Calu3 (cell line): ENCODE results near the gene BRD9. TPM values are rescaled to one million over a fixed set of nuclear protein-coding genes. Genes with fewer than 3 reads are reported as not detected.

Experiments used
- BruUV-seq: library from RNA; stranded (reverse); fragments of 400-500 nt; replicated peaks from 2 replicates; lab custom pipeline; 2021; lab: Mats Ljungman, UMichigan
- CTCF ChIA-PET: fragments of 300-600 bp; sonication (Branson Sonifier 250); formaldehyde crosslinking; loops from one replicate; lab custom pipeline; 2022; ENCODE audit warnings: antibody characterized with exemption; lab: Charles Lee
- DNase-seq: peaks from one replicate; pipeline ENCODE4 v3.0.0; 2022
- H3K27ac Mint-ChIP-seq: one replicate; pipeline ENCODE4 v1.8.0; 2022; ENCODE audit warnings: mixed read lengths; ENCODE audit not compliant: unreplicated experiment
- H3K27me3 Mint-ChIP-seq: one replicate; pipeline ENCODE4 v1.8.0; 2022; ENCODE audit warnings: mixed read lengths; ENCODE audit not compliant: unreplicated experiment
- H3K36me3 Mint-ChIP-seq: one replicate; pipeline ENCODE4 v1.8.0; 2022; ENCODE audit warnings: mild to moderate bottlenecking, moderate library complexity, mixed read lengths; ENCODE audit not compliant: insufficient read depth, unreplicated experiment
- H3K4me1 Mint-ChIP-seq: one replicate; pipeline ENCODE4 v1.8.0; 2022; ENCODE audit warnings: mild to moderate bottlenecking, low read depth, mixed read lengths; ENCODE audit not compliant: unreplicated experiment
- H3K4me3 Mint-ChIP-seq: one replicate; pipeline ENCODE4 v1.8.0; 2022; ENCODE audit warnings: mild to moderate bottlenecking, low read depth, moderate library complexity, mixed read lengths; ENCODE audit not compliant: unreplicated experiment
- H3K9me3 Mint-ChIP-seq: one replicate; pipeline ENCODE4 v1.8.0; 2022; ENCODE audit warnings: low read depth, mixed read lengths; ENCODE audit not compliant: unreplicated experiment
- intact Hi-C: fragments of 100-400 bp; cut with micrococcal nuclease; formaldehyde crosslinking; loops from one replicate; pipeline ENCODE4 v1.10.0; 2022; ENCODE audit not compliant: unreplicated experiment
- total RNA-seq: library from RNA; stranded (reverse); gene quantifications from 2 replicates; pipeline ENCODE4 v1.2.3, GENCODE V29; 2022
- TF ChIP-seq, protein P1 (sequence below): fragments of 200-600 bp; IDR thresholded peaks from one replicate; pipeline ENCODE4 v1.8.0; 2022; ENCODE audit warnings: antibody characterized with exemption; ENCODE audit not compliant: unreplicated experiment

The BRD9 gene
- total RNA-seq, 1 experiment from 2014 or later, result 64.1 TPM

- no peaks in the 10 kb centered on the region for H3K4me1 Mint-ChIP-seq
- H3K36me3 Mint-ChIP-seq, result peaks cover 16% of the 10 kb centered on the region
- intact Hi-C loops, result no loop called here
- H3K27me3 Mint-ChIP-seq, result peaks cover 8% of the 10 kb centered on the region
- no TSS peak for BruUV-seq
- CTCF ChIA-PET, result no interaction called here
- DNase-seq, result no peak
- H3K9me3 Mint-ChIP-seq, result no peaks in the 10 kb centered on the region
- H3K4me3 Mint-ChIP-seq, result no peak overlapping the region
- TF ChIP-seq, protein P1, sequence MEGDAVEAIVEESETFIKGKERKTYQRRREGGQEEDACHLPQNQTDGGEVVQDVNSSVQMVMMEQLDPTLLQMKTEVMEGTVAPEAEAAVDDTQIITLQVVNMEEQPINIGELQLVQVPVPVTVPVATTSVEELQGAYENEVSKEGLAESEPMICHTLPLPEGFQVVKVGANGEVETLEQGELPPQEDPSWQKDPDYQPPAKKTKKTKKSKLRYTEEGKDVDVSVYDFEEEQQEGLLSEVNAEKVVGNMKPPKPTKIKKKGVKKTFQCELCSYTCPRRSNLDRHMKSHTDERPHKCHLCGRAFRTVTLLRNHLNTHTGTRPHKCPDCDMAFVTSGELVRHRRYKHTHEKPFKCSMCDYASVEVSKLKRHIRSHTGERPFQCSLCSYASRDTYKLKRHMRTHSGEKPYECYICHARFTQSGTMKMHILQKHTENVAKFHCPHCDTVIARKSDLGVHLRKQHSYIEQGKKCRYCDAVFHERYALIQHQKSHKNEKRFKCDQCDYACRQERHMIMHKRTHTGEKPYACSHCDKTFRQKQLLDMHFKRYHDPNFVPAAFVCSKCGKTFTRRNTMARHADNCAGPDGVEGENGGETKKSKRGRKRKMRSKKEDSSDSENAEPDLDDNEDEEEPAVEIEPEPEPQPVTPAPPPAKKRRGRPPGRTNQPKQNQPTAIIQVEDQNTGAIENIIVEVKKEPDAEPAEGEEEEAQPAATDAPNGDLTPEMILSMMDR, result no peak
- no peak overlapping the region for H3K27ac Mint-ChIP-seq
Observed at GRCh38 chr5:851553-851952, 41.0 kb downstream of the BRD9 start.

GRCh38 chr5:851076-851475 is 41.5 kb downstream of the BRD9 start:
- CTCF ChIA-PET, result no interaction called here
- peaks cover 12% of the 10 kb centered on the region for H3K27me3 Mint-ChIP-seq
- no peak overlapping the region for H3K27ac Mint-ChIP-seq
- no peaks in the 10 kb centered on the region for H3K4me1 Mint-ChIP-seq
- intact Hi-C loops, result no loop called here
- H3K9me3 Mint-ChIP-seq, result no peaks in the 10 kb centered on the region
- BruUV-seq, result no TSS peak
- H3K4me3 Mint-ChIP-seq, result no peak overlapping the region
- TF ChIP-seq, protein P1, result no peak
- DNase-seq, result no peak
- peaks cover 16% of the 10 kb centered on the region for H3K36me3 Mint-ChIP-seq

DNA sequence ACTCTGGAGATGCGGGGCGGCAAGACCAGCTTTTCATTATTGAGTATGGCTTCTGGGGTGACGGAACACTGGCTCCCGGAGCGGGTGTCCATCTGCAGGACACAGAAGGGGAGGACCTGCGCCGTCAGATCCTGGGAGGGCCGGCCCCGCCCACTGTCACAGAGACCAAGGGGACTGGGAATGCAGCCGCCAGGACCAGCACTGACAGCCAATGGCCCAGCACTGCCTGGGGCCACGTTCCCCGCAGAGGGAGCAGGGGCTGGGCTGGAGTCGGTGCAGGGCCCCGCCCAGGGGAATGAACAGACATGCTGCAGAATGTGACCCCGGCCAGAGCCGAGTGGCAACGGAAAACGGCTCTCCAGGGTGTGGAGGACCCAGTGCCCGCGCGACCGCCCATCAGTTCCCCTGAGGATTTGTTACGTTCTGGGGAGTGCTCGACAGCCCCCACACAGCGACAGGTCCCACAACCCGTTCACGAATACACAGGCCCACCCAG is 42.0 kb downstream of the BRD9 start, which contains the start of gene ZDHHC11:
TSS of gene ZDHHC11 (minus strand) at position 476 of the 496 bp plus-strand sequence. CDS start at position 92, 384 bp downstream.
- no peak within 1 kb of the TSS for H3K4me3 Mint-ChIP-seq
- CTCF ChIA-PET, result no interaction called here
- intact Hi-C loops, result no loop called here
- H3K27ac Mint-ChIP-seq, result no peak within 1 kb of the TSS
- peaks cover 16% of the 10 kb centered on the region for H3K36me3 Mint-ChIP-seq
- no TSS peak for BruUV-seq
- DNase-seq, result no peak
- peaks cover 12% of the 10 kb centered on the region for H3K27me3 Mint-ChIP-seq
- TF ChIP-seq, protein P1, result no peak
- H3K4me1 Mint-ChIP-seq, result no peaks in the 10 kb centered on the region
- no peaks in the 10 kb centered on the region for H3K9me3 Mint-ChIP-seq

DNA sequence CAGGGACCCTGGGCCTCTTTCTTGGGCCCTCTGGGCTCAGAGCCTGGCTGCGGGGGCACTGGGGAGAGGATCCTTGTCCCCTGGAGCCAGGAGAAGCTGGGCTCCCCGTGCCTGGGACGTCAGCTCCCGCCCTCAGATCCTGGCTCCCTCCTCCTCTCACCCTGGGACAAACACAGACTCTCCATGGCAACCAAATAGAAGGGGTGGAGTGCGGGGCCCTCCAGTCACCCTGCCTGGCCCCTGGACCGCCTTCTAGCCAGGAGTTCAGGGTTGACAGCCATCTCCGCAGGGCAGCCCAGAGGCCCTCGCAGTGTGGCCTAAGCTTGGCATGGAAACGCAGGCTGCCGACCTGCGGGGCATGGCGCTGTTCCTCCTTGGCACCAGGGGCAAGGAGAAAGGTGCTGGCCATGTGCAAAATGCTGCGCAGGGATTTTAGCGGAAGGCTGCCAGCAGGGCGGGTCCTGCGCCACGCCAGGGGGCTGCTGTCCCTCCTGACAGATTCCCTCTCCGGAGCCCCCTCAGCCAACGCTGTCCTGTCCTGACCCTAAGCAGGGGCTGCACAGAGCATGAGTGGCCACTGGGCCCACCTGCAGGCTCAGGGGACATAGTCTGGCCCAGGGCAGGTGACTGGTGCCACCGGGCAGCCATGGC is 42.8 kb downstream of the BRD9 start:
- TF ChIP-seq, protein P1, result no peak
- intact Hi-C loops, result no loop called here
- no peak overlapping the region for H3K4me3 Mint-ChIP-seq
- CTCF ChIA-PET, result no interaction called here
- DNase-seq, result no peak
- H3K36me3 Mint-ChIP-seq, result peaks cover 16% of the 10 kb centered on the region
- H3K4me1 Mint-ChIP-seq, result no peaks in the 10 kb centered on the region
- H3K9me3 Mint-ChIP-seq, result no peaks in the 10 kb centered on the region
- no TSS peak for BruUV-seq
- H3K27me3 Mint-ChIP-seq, result peaks cover 12% of the 10 kb centered on the region
- no peak overlapping the region for H3K27ac Mint-ChIP-seq
